Endothelial cell of umbilical vein (primary cell): ENCODE results near the gene RPL21. TPM values are rescaled to one million over a fixed set of nuclear protein-coding genes. Genes with fewer than 3 reads are reported as not detected.

Experiments
- BruUV-seq: library from RNA; stranded (reverse); fragments of 400-500 nt; replicated peaks from 2 replicates; lab custom pipeline; 2021; lab: Mats Ljungman, UMichigan
- CTCF ChIA-PET: fragments of 300-600, 350-600 bp; sonication (Branson Sonifier 250); formaldehyde crosslinking; loops from one replicate; lab custom pipeline; 2021; ENCODE audit warnings: antibody characterized with exemption, inconsistent platforms; lab: Charles Lee
- POLR2A ChIA-PET: fragments of 300-600, 350-600 bp; sonication (Branson Sonifier 250); formaldehyde crosslinking; loops from one replicate; lab custom pipeline; 2021; ENCODE audit warnings: antibody characterized with exemption, inconsistent platforms; lab: Charles Lee
- DNase-seq: peaks from one replicate; pipeline ENCODE4 v3.0.0-alpha.2; 2011; ENCODE audit warnings: low read depth, low spot score
- FAIRE-seq: peaks from 2 replicates; lab custom pipeline; 2011; peaks lifted over from hg19 to GRCh38; lab: Jason Lieb, UNC
- H2AFZ ChIP-seq: 2 replicates; pipeline ENCODE4 v1.6.0; 2012; ENCODE audit warnings: low read depth, low read length, control low read depth, inconsistent platforms
- H3K27ac ChIP-seq: 2 replicates; pipeline ENCODE4 v1.5.1; 2011; ENCODE audit warnings: low read depth, mild to moderate bottlenecking, control low read depth, low read length, moderate library complexity; ENCODE audit not compliant: insufficient read depth
- H3K27me3 ChIP-seq, 2 experiments: 2 replicates each; pipeline versions ENCODE4 v1.6.0 to v1.6.1; 2011; ENCODE audit warnings: low read length in 2 of 2, mixed read lengths in 1 of 2; ENCODE audit not compliant: control insufficient read depth in 2 of 2, insufficient read depth in 2 of 2
- H3K36me3 ChIP-seq, 2 experiments: 2 replicates in 1 of 2; 3 replicates in 1 of 2; pipeline ENCODE4 v1.5.1; 2011; ENCODE audit warnings: low read length in 2 of 2, mild to moderate bottlenecking in 1 of 2, moderate library complexity in 1 of 2; ENCODE audit not compliant: control insufficient read depth in 2 of 2, insufficient read depth in 2 of 2; ENCODE audit errors: extremely low read depth in 1 of 2
- H3K4me1 ChIP-seq: 3 replicates; pipeline ENCODE4 v1.5.1; 2011; ENCODE audit warnings: mild to moderate bottlenecking, low read length; ENCODE audit not compliant: control insufficient read depth, insufficient read depth; ENCODE audit errors: extremely low read depth
- H3K4me2 ChIP-seq: 2 replicates; pipeline ENCODE4 v1.6.1; 2011; ENCODE audit warnings: low read length, control low read depth, mixed read lengths; ENCODE audit not compliant: insufficient read depth
- H3K4me3 ChIP-seq, 3 experiments: fragments of 200-600 bp in 1 of 3; sonication (generic), shearing (Covaris generic) in 1 of 3; replicated peaks in 1 of 3; 2 replicates each; pipeline ENCODE4 v1.5.1; 2011 to 2016; ENCODE audit warnings: control low read depth in 3 of 3, low read length in 3 of 3, mild to moderate bottlenecking in 2 of 3, inconsistent platforms in 1 of 3, low read depth in 1 of 3, moderate library complexity in 1 of 3; ENCODE audit not compliant: insufficient read depth in 1 of 3
- H3K79me2 ChIP-seq: 2 replicates; pipeline ENCODE4 v1.6.0; 2012; ENCODE audit warnings: low read length, inconsistent platforms; ENCODE audit not compliant: control insufficient read depth, insufficient read depth
- H3K9ac ChIP-seq: replicated peaks from 2 replicates; pipeline ENCODE3; 2011; ENCODE audit warnings: low read length, control low read depth; ENCODE audit not compliant: insufficient read depth; ENCODE audit errors: extremely low read depth
- H3K9me1 ChIP-seq: replicated peaks from 3 replicates; pipeline ENCODE4 v1.6.0; 2011; ENCODE audit warnings: mild to moderate bottlenecking, low read length; ENCODE audit not compliant: control insufficient read depth, insufficient read depth; ENCODE audit errors: extremely low read depth
- H3K9me3 ChIP-seq: replicated peaks from 2 replicates; pipeline ENCODE4 v1.5.1; 2012; ENCODE audit warnings: low read length, inconsistent platforms; ENCODE audit not compliant: control insufficient read depth, insufficient read depth
- H4K20me1 ChIP-seq: replicated peaks from 2 replicates; pipeline ENCODE3; 2011; ENCODE audit warnings: mild to moderate bottlenecking, low read length; ENCODE audit not compliant: control insufficient read depth, insufficient read depth; ENCODE audit errors: extremely low read depth
- EZH2 ChIP-seq: IDR thresholded peaks from 2 replicates; pipeline ENCODE4 v1.6.1; 2012; ENCODE audit warnings: borderline replicate concordance, low read depth, mild to moderate bottlenecking, moderate library complexity, low read length, inconsistent platforms; ENCODE audit not compliant: severe bottlenecking
- FOS ChIP-seq: IDR thresholded peaks from 2 replicates; pipeline ENCODE4 v1.6.1; 2011; ENCODE audit warnings: mild to moderate bottlenecking, low read length, moderate library complexity, borderline replicate concordance; ENCODE audit not compliant: insufficient read depth
- GATA2 ChIP-seq: IDR thresholded peaks from 2 replicates; pipeline ENCODE4 v1.7.0; 2011; ENCODE audit warnings: low read depth, mild to moderate bottlenecking, moderate library complexity, mixed read lengths, low read length; ENCODE audit not compliant: insufficient read length, insufficient read depth
- JUN ChIP-seq: IDR thresholded peaks from 2 replicates; pipeline ENCODE4 v1.6.1; 2011; ENCODE audit warnings: borderline replicate concordance, low read depth; ENCODE audit not compliant: insufficient read length, insufficient read depth
- MAX ChIP-seq: IDR thresholded peaks from 2 replicates; pipeline ENCODE4 v1.6.1; 2011; ENCODE audit not compliant: insufficient read depth, insufficient read length
- MYC ChIP-seq: IDR thresholded peaks from one replicate; pipeline ENCODE4 v1.6.1; 2011; ENCODE audit warnings: mild to moderate bottlenecking, low read depth, low read length
- POLR2A ChIP-seq: IDR thresholded peaks from 2 replicates; pipeline ENCODE4 v1.6.1; 2012; ENCODE audit warnings: low read depth, mild to moderate bottlenecking, control low read depth, low read length
- POLR2AphosphoS5 ChIP-seq: IDR thresholded peaks from 2 replicates; pipeline ENCODE4 v1.6.1; 2012; ENCODE audit warnings: low read depth, mild to moderate bottlenecking, control low read depth, low read length, moderate library complexity; ENCODE audit not compliant: insufficient read depth
- dilution Hi-C: fragments of 300-500 bp; cut with MboI; formaldehyde crosslinking; loops from one replicate; pipeline ENCODE4 v1.15.0; 2019; ENCODE audit warnings: low sequenced_read_pairs; ENCODE audit not compliant: extremely low pct_ligation_motif_present
- intact Hi-C: fragments of 100-400 bp; cut with micrococcal nuclease; formaldehyde crosslinking; loops from one replicate; pipeline ENCODE4 v1.10.0; 2022
- polyA plus RNA-seq, 4 experiments: library from polyadenylated mRNA; depleted of rRNA in 3 of 4; stranded (reverse) in 3 of 4; unstranded in 1 of 4; fragments of >200 nt; gene quantifications; 2 replicates each; pipeline versions ENCODE4 v1.2.1 to v1.2.3, GENCODE V29; 2011 to 2012; ENCODE audit warnings: missing spikeins in 1 of 4
- total RNA-seq: library from RNA; stranded (reverse); gene quantifications from 2 replicates; pipeline ENCODE4 v1.2.3, GENCODE V29; 2021
- TF ChIP-seq, protein P1 (sequence below), 2 donors: IDR thresholded peaks; 1 replicate in 1 of 2; 2 replicates in 1 of 2; pipeline ENCODE4 v1.5.1; 2011; ENCODE audit warnings: low read length in 2 of 2, mild to moderate bottlenecking in 2 of 2, moderate library complexity in 2 of 2, control low read depth in 1 of 2, inconsistent platforms in 1 of 2, low read depth in 1 of 2; ENCODE audit not compliant: insufficient read depth in 1 of 2; ENCODE audit errors: extremely low read depth in 1 of 2

The RPL21 gene
- total and polyA plus RNA-seq, 2 donors (not counting 3 experiments of a cell fraction or from before 2014, with no cell fraction given): 585 to 871 TPM

DNA sequence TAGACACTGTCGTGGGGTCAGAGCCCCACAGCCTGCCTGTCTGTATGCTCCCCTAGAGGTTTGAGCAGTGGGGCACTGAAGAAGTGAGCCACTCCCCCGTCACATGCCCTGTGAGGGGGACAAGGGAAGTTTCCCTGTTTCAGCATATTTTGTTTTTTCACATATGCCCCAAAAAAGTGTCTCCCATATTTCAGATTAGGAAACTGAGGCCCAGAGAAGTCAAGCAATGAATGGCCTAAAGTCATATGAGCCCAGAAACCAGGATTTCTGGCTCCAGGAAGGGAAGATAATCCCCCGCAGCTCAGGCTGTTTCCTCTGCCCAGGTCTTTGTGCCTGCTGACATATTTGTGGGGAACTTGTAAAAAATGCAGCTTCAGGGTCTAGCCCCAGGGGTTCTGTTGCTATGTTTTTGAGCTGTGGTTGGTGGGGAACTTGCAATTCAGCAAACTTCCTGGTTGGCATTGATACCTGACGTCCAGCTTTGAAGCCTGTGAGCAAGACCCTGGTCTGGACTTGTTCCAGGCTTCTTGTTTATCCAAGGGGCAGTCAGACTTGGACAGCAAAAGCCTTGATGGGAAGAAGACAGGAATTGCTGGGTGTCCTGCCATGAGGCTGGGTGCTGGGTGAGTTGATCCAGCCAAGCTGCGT, 28.8 kb downstream of the RPL21 start:
- DNase-seq (no peak), FAIRE-seq (no peak)
- peaks cover 19 to 20% of the 10 kb centered on the region in 2 experiments for H3K27me3 ChIP-seq
- H3K4me2 ChIP-seq: no peak overlapping the region
- TF ChIP-seq EZH2: no peak
- TF ChIP-seq POLR2A: no peak
- TF ChIP-seq FOS: no peak
- TF ChIP-seq MYC: no peak
- no peak for TF ChIP-seq GATA2
- TF ChIP-seq, protein P1, sequence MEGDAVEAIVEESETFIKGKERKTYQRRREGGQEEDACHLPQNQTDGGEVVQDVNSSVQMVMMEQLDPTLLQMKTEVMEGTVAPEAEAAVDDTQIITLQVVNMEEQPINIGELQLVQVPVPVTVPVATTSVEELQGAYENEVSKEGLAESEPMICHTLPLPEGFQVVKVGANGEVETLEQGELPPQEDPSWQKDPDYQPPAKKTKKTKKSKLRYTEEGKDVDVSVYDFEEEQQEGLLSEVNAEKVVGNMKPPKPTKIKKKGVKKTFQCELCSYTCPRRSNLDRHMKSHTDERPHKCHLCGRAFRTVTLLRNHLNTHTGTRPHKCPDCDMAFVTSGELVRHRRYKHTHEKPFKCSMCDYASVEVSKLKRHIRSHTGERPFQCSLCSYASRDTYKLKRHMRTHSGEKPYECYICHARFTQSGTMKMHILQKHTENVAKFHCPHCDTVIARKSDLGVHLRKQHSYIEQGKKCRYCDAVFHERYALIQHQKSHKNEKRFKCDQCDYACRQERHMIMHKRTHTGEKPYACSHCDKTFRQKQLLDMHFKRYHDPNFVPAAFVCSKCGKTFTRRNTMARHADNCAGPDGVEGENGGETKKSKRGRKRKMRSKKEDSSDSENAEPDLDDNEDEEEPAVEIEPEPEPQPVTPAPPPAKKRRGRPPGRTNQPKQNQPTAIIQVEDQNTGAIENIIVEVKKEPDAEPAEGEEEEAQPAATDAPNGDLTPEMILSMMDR (IDR thresholded peaks at IDR 0.05; ENCODE audit: extremely low read depth in 1 of 2, insufficient read depth in 1 of 2, low read depth in 1 of 2, low read length in 2 of 2): no peak
- TF ChIP-seq JUN: no peak
- no peak for TF ChIP-seq MAX
- no peak for TF ChIP-seq POLR2AphosphoS5
- H3K36me3 ChIP-seq: no peaks in the 10 kb centered on the region
- no peaks in the 10 kb centered on the region for H3K4me1 ChIP-seq
- H3K79me2 ChIP-seq: no peaks in the 10 kb centered on the region
- BruUV-seq: no TSS peak
- no peak overlapping the region for H2AFZ ChIP-seq
- no peaks in the 10 kb centered on the region for H3K9me1 ChIP-seq
- POLR2A ChIA-PET: interaction anchor here (1.0 kb wide), 1 partner anchor 10 kb away, joined by 3 read pairs; the partner anchor contains the start of gene RASL11A
- H3K9ac ChIP-seq: no peak overlapping the region
- H3K27ac ChIP-seq: no peak overlapping the region
- dilution Hi-C loops (no loop called here), intact Hi-C loops (loop anchor here (5.0 kb wide), 1 partner anchor 333 kb away; no protein-coding TSS in a partner anchor)
- CTCF ChIA-PET: interaction anchor here (0.9 to 8.1 kb wide), 6 partner anchors 9 to 333 kb away, joined by 3 to 98 read pairs (median 8); partner anchors contain the start of gene RASL11A
- H4K20me1 ChIP-seq: no peaks in the 10 kb centered on the region
- no peaks in the 10 kb centered on the region for H3K9me3 ChIP-seq
- H3K4me3 ChIP-seq: no peak overlapping the region
